ENCODE measurements around the gene CAMK2B.

CAMK2B gene

GRCh38 chr7:44313016-44313415 lies 12.4 kb downstream of the CAMK2B start:
- no peak overlapping the region for H3K9ac ChIP-seq (ENCODE audit: low read length)
- peaks cover 24% of the 10 kb centered on the region; the same call in 1 of the 2 replicates for H3K27me3 ChIP-seq (ENCODE audit: insufficient read depth, low read length)
- no peak overlapping the region for H2AFZ ChIP-seq (ENCODE audit: low read length)
- H3K4me1 ChIP-seq (ENCODE audit: insufficient read depth, low read length, severe bottlenecking) = peaks cover 8% of the 10 kb centered on the region
- H3K9me2 ChIP-seq (ENCODE audit: low read depth, low read length) = no peaks in the 10 kb centered on the region
- H3K27ac ChIP-seq (ENCODE audit: low read depth, low read length, poor library complexity, severe bottlenecking) = no peak overlapping the region
- H3K36me3 ChIP-seq (ENCODE audit: insufficient read depth, low read length) = no peaks in the 10 kb centered on the region
- no peaks in the 10 kb centered on the region for H3K79me2 ChIP-seq (ENCODE audit: insufficient read depth, low read length)
- H3K9me3 ChIP-seq (ENCODE audit: low read length) = no peaks in the 10 kb centered on the region
- no peak overlapping the region for H3K4me2 ChIP-seq (ENCODE audit: low read length)
- no peak for TF ChIP-seq CTCF (IDR thresholded peaks at IDR 0.05; ENCODE audit: low read length)
- TF ChIP-seq EZH2 (IDR thresholded peaks at IDR 0.05; ENCODE audit: borderline replicate concordance, low read length) = no peak
- no peaks in the 10 kb centered on the region for H3F3A ChIP-seq (ENCODE audit: insufficient read depth, low read length)
- H3K4me3 ChIP-seq (ENCODE audit: low read depth, low read length, poor library complexity, severe bottlenecking) = no peak overlapping the region
- no peaks in the 10 kb centered on the region for H4K20me1 ChIP-seq (ENCODE audit: insufficient read depth, low read length)

- Histone ChIP-seq H3K79me2 (ENCODE audit: insufficient read depth, low read length) (no peaks in the 10 kb centered on the region), H3K9ac (ENCODE audit: low read length) (no peak overlapping the region), H3K9me2 (ENCODE audit: low read depth, low read length) (no peaks in the 10 kb centered on the region), H3K27ac (ENCODE audit: low read depth, low read length, poor library complexity, severe bottlenecking) (no peak overlapping the region), H3K9me3 (ENCODE audit: low read length) (no peaks in the 10 kb centered on the region), H3F3A (ENCODE audit: insufficient read depth, low read length) (no peaks in the 10 kb centered on the region), H3K4me2 (ENCODE audit: low read length) (no peak overlapping the region), H3K36me3 (ENCODE audit: insufficient read depth, low read length) (no peaks in the 10 kb centered on the region), H3K27me3 (ENCODE audit: insufficient read depth, low read length) (peaks cover 32% of the 10 kb centered on the region; the same call in 1 of the 2 replicates), H2AFZ (ENCODE audit: low read length) (no peak overlapping the region), H3K4me3 (ENCODE audit: low read depth, low read length, poor library complexity, severe bottlenecking) (no peak overlapping the region), H4K20me1 (ENCODE audit: insufficient read depth, low read length) (no peaks in the 10 kb centered on the region), H3K4me1 (ENCODE audit: insufficient read depth, low read length, severe bottlenecking) (peaks cover 8% of the 10 kb centered on the region)
- TF ChIP-seq EZH2 (IDR thresholded peaks at IDR 0.05; ENCODE audit: borderline replicate concordance, low read length) (no peak), CTCF (IDR thresholded peaks at IDR 0.05; ENCODE audit: low read length) (no peak)
Measured at GRCh38 chr7:44311561-44312495, 13.6 kb downstream of the CAMK2B start.

- Histone ChIP-seq H3K9me2 (ENCODE audit: low read depth, low read length) (no peaks in the 10 kb centered on the region), H3K27ac (ENCODE audit: low read depth, low read length, poor library complexity, severe bottlenecking) (no peak overlapping the region), H4K20me1 (ENCODE audit: insufficient read depth, low read length) (no peaks in the 10 kb centered on the region), H3K79me2 (ENCODE audit: insufficient read depth, low read length) (no peaks in the 10 kb centered on the region), H2AFZ (ENCODE audit: low read length) (no peak overlapping the region), H3K9me3 (ENCODE audit: low read length) (no peaks in the 10 kb centered on the region), H3K4me3 (ENCODE audit: low read depth, low read length, poor library complexity, severe bottlenecking) (peak overlapping the region; percentile 45), H3K9ac (ENCODE audit: low read length) (no peak overlapping the region; the same call in 1 of the 2 replicates), H3K27me3 (ENCODE audit: insufficient read depth, low read length) (peaks cover 38% of the 10 kb centered on the region; the same call in 1 of the 2 replicates), H3K4me2 (ENCODE audit: low read length) (peak overlapping the region; percentile 40), H3F3A (ENCODE audit: insufficient read depth, low read length) (no peaks in the 10 kb centered on the region), H3K4me1 (ENCODE audit: insufficient read depth, low read length, severe bottlenecking) (peaks cover 8% of the 10 kb centered on the region), H3K36me3 (ENCODE audit: insufficient read depth, low read length) (no peaks in the 10 kb centered on the region)
- TF ChIP-seq CTCF (IDR thresholded peaks at IDR 0.05; ENCODE audit: low read length) (no peak), EZH2 (IDR thresholded peaks at IDR 0.05; ENCODE audit: borderline replicate concordance, low read length) (no peak)
Measured at GRCh38 chr7:44310221-44310848, 15.1 kb downstream of the CAMK2B start.
